NCI-H82 (cell line): ENCODE results near the gene IL5.

Experiments
- DNase-seq: peaks from one replicate; lab custom pipeline; 2025; lab: John Stamatoyannopoulos, UW

The IL5 gene

DNA sequence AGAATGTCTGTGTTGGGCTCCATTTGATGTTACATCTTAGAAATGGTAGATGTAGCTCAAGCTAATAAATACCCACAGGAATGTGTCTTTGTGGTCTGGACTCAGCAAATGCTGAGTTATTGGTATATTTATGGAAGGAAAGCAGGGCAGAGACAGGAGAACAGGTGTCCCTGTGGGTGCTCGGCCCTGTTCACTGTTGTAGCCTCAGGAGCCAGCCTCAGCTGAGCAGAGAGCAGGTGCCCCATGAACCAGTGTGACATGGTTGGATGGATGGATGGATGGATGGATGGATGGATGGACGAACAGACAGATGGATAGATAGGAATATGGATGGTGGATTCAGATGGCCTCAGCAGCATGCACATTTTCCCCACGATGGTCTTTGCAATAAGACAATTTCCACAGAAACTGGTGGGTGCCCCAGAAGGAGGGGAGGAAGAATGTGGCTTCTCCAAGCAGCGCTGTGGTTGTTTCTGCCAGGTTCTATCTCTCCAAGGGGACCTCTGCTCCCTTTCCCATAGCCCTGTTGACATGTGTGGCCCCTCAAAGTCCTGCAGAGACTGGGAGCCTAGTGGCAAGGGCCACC, 44.5 kb downstream of the IL5 start:
- no peak for DNase-seq

DNA sequence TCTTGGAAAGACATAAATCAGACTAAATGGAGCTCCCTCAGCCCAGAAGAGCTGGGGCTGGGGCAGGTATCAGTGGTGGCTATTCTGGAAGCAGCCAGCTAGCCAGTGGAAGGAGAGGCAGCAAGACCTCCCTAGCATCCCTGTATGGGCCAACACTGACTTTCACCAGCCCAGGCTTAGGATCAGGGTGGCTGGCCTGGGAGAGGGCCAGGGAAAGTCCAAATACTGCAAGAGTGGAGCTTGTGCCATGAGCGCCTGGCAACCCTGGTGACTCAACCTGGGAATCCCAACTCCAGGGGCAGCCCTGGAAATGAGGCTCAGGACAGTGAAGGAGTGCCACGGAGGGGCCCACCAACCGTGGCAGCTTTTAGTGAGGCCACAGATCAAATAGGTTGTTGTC, 45.2 kb downstream of the IL5 start:
- no peak for DNase-seq

GRCh38 chr5:132497488-132497997, 45.8 kb downstream of the IL5 start:
- DNase-seq: no peak

- DNase-seq: peak; percentile 32
Observed at GRCh38 chr5:132496631-132497487, 46.5 kb downstream of the IL5 start.

DNA sequence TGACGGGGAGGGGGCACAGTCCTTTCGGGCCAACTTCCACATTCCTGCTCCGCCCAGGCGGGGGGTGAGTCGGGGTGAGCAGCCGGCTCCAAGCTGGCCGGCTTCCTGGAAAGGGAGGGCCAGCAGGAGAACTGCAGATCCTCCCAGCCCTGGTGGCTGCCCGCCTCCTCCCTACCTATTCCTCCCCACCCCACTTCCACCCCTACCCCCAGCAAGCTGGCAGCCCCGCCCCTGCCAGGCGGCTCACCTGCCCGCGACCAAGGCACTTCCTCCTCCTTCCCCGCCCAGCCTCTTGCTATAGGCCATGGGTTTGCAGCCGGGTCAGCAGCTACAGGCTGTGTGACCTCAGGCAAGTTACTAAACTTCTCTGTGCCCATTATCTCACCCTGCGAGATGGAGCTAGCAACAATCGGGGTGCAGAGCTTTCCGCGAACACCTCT, 47.1 kb downstream of the IL5 start:
- peak; percentile 60 for DNase-seq

GRCh38 chr5:132495667-132496190, 47.6 kb downstream of the IL5 start:
- peak; percentile 82 for DNase-seq

DNA sequence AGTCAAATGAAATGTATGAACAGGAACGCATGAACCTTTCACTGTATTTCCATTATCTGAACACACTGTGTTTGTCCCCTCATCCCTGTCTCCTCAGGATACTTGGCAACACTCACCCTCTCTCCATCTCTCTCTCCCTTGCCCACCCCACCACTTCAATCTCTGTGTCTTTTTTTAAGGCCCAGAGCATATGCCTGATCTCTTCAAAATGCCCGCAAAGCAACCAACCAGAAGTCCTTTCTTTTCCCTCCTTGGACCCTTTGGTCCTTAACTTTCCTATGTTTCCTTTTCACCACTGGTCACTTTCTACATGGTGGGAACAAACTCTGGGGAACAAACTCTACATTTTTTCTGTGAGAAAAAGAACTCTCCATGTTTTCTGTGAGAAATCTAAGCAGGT, 49.5 kb downstream of the IL5 start:
- DNase-seq: no peak

DNA sequence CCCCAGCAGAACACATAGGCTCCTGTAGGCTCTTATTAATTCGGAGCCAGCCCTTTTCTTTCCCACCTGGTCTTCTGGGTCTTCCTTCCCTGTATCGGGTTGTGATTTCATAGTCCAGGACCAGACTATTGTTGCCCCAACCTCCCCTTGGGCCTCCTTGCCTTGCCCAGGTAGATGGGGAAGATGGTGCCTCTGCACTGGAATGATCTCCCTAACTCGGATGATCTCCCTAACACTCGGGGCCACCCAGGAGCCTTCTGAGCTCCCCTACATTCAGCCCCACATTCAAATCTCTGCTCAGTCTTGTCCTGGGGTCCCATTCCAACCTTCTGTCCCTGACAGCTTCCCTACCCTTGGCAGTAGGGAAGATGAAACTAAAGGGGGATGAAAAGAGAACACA, 50.1 kb downstream of the IL5 start:
- DNase-seq: no peak

GRCh38 chr5:132492386-132493125, 50.8 kb downstream of the IL5 start:
- DNase-seq: no peak
